Natural killer cell (primary cell): ENCODE data around the gene TMPRSS11B. TPM values are rescaled to one million over a fixed set of nuclear protein-coding genes. Genes with fewer than 3 reads are reported as not detected.

Experiments
- ATAC-seq, 3 donors: fragments of 150-1000 bp in 2 of 3; fragments of 200-7000 bp in 1 of 3; cut with Tn5 transposase; 1 replicate in 1 of 3; 2 replicates in 2 of 3; pipeline ENCODE4 v1.10.0; 2021; ENCODE audit warnings: mild to moderate bottlenecking in 2 of 3, moderate library complexity in 2 of 3
- DNase-seq, 2 donors: peaks; one replicate each; pipeline versions ENCODE4 v3.0.0 to v3.0.0-alpha.2; 2013 to 2021; ENCODE audit warnings: mixed read lengths in 1 of 2
- H3K27ac ChIP-seq: one replicate; pipeline ENCODE4 v1.5.1; 2013; ENCODE audit warnings: mild to moderate bottlenecking, low read length
- H3K27me3 ChIP-seq: one replicate; pipeline ENCODE4 v1.6.1; 2013; ENCODE audit warnings: low read length; ENCODE audit not compliant: control insufficient read depth, insufficient read depth
- H3K36me3 ChIP-seq: one replicate; pipeline ENCODE4 v1.6.1; 2013; ENCODE audit warnings: low read length; ENCODE audit not compliant: control insufficient read depth, insufficient read depth
- H3K4me1 ChIP-seq: one replicate; pipeline ENCODE4 v1.6.1; 2013; ENCODE audit warnings: low read length; ENCODE audit not compliant: control insufficient read depth, insufficient read depth
- H3K4me3 ChIP-seq: one replicate; pipeline ENCODE4 v1.5.1; 2013; ENCODE audit warnings: low read length
- H3K9me3 ChIP-seq: one replicate; pipeline ENCODE4 v1.6.1; 2013; ENCODE audit warnings: low read length; ENCODE audit not compliant: control insufficient read depth, insufficient read depth
- H3K27ac Mint-ChIP-seq, 2 donors: one replicate each; pipeline ENCODE4 v1.8.0; 2022; ENCODE audit warnings: mild to moderate bottlenecking in 2 of 2, mixed read lengths in 2 of 2, moderate library complexity in 1 of 2
- H3K27me3 Mint-ChIP-seq, 2 donors: one replicate each; pipeline ENCODE4 v1.8.0; 2022; ENCODE audit warnings: low read depth in 2 of 2, mixed read lengths in 2 of 2
- H3K36me3 Mint-ChIP-seq: one replicate; pipeline ENCODE4 v1.8.0; 2022; ENCODE audit warnings: mixed read lengths
- H3K4me1 Mint-ChIP-seq, 2 donors: one replicate each; pipeline ENCODE4 v1.8.0; 2022; ENCODE audit warnings: mixed read lengths in 2 of 2
- H3K4me3 Mint-ChIP-seq: one replicate; pipeline ENCODE4 v1.8.0; 2022; ENCODE audit warnings: mild to moderate bottlenecking, moderate library complexity, mixed read lengths
- H3K9me3 Mint-ChIP-seq, 2 donors: one replicate each; pipeline ENCODE4 v1.8.0; 2022; ENCODE audit warnings: mixed read lengths in 2 of 2
- CTCF ChIP-seq: fragments of 200-600 bp; IDR thresholded peaks from one replicate; pipeline ENCODE4 v1.8.0; 2022; ENCODE audit warnings: antibody characterized with exemption
- WGBS: methylation state at CpG from one replicate; pipeline ENCODE4 v1.1.7; 2013; ENCODE audit warnings: missing lambda C conversion rate; ENCODE audit not compliant: insufficient coverage; 5-methylcytosine and 5-hydroxymethylcytosine counted together
- intact Hi-C: fragments of 100-400 bp; cut with micrococcal nuclease; formaldehyde crosslinking; loops from one replicate; pipeline ENCODE4 v1.14.2; 2022
- total RNA-seq, 4 donors: library from RNA; stranded (reverse); fragments of 120-200 nt in 1 of 4; gene quantifications; one replicate each; pipeline versions ENCODE4 v1.2.3 to v1.2.4, GENCODE V29; 2013 to 2022

The TMPRSS11B gene
- total RNA-seq, 3 donors from 2014 or later (not counting 1 experiment from before 2014, with no cell fraction given): not detected

- no peaks in the 10 kb centered on the region for H3K9me3 ChIP-seq
- H3K36me3 ChIP-seq: no peaks in the 10 kb centered on the region
- no peaks in the 10 kb centered on the region for H3K27me3 ChIP-seq
- H3K4me1 Mint-ChIP-seq: no peaks in the 10 kb centered on the region
- WGBS: 86% methylated on average over 1 of the region's 1 CpG
- peaks cover 0 to 6% of the 10 kb centered on the region in 2 donors for H3K27me3 Mint-ChIP-seq
- no peak overlapping the region for H3K4me3 ChIP-seq
- no peak overlapping the region for H3K4me3 Mint-ChIP-seq
- intact Hi-C loops: no loop called here
- H3K4me1 ChIP-seq: no peaks in the 10 kb centered on the region
- no peaks in the 10 kb centered on the region for H3K9me3 Mint-ChIP-seq
- DNase-seq (no peak), ATAC-seq (no peak)
- H3K27ac ChIP-seq: no peak overlapping the region
- no peak overlapping the region for H3K27ac Mint-ChIP-seq
- TF ChIP-seq CTCF: no peak
- no peaks in the 10 kb centered on the region for H3K36me3 Mint-ChIP-seq
These were observed 13.7 kb upstream of the TMPRSS11B start for GRCh38 chr4:68259191-68259590.

- no peak overlapping the region for H3K4me3 ChIP-seq
- H3K36me3 ChIP-seq: no peaks in the 10 kb centered on the region
- Mint-ChIP-seq H3K36me3 (no peaks in the 10 kb centered on the region), H3K27ac (no peak overlapping the region), H3K4me1 (no peaks in the 10 kb centered on the region), H3K9me3 (no peaks in the 10 kb centered on the region), H3K4me3 (no peak overlapping the region), H3K27me3 (peaks cover 9 to 14% of the 10 kb centered on the region in 2 donors)
- H3K9me3 ChIP-seq: no peaks in the 10 kb centered on the region
- no peak for TF ChIP-seq CTCF
- DNase-seq: no peak
- intact Hi-C loops: no loop called here
- no peak overlapping the region for H3K27ac ChIP-seq
- WGBS: 94% methylated on average over 4 of the region's 5 CpGs
- no peak for ATAC-seq
- H3K4me1 ChIP-seq: no peaks in the 10 kb centered on the region
- H3K27me3 ChIP-seq: no peaks in the 10 kb centered on the region
These were observed 12.2 kb upstream of the TMPRSS11B start for GRCh38 chr4:68257719-68258118.

- H3K4me3 ChIP-seq: no peak overlapping the region
- TF ChIP-seq CTCF: no peak
- Mint-ChIP-seq H3K4me3 (no peak overlapping the region), H3K36me3 (no peaks in the 10 kb centered on the region), H3K4me1 (no peaks in the 10 kb centered on the region), H3K27me3 (peaks cover 12 to 14% of the 10 kb centered on the region in 2 donors), H3K27ac (no peak overlapping the region), H3K9me3 (no peaks in the 10 kb centered on the region)
- intact Hi-C loops: no loop called here
- 63% methylated on average over 3 of the region's 3 CpGs for whole genome bisulfite sequencing
- H3K36me3 ChIP-seq: no peaks in the 10 kb centered on the region
- no peak overlapping the region for H3K27ac ChIP-seq
- H3K9me3 ChIP-seq: no peaks in the 10 kb centered on the region
- no peak for ATAC-seq
- no peaks in the 10 kb centered on the region for H3K4me1 ChIP-seq
- no peak for DNase-seq
- no peaks in the 10 kb centered on the region for H3K27me3 ChIP-seq
These were observed 10.8 kb upstream of the TMPRSS11B start for GRCh38 chr4:68256284-68256683.

GRCh38 chr4:68250151-68250930 is 4.8 kb upstream of the TMPRSS11B start:
- no peak overlapping the region for H3K27ac ChIP-seq
- peaks cover 11 to 22% of the 10 kb centered on the region in 2 donors for H3K27me3 Mint-ChIP-seq
- H3K4me1 ChIP-seq: no peaks in the 10 kb centered on the region
- no peak for ATAC-seq
- no peaks in the 10 kb centered on the region for H3K9me3 ChIP-seq
- intact Hi-C loops: no loop called here
- H3K36me3 ChIP-seq: no peaks in the 10 kb centered on the region
- no peak overlapping the region for H3K27ac Mint-ChIP-seq
- WGBS: 64% methylated on average over 4 of the region's 4 CpGs
- no peak for TF ChIP-seq CTCF
- H3K4me3 ChIP-seq: no peak overlapping the region
- DNase-seq: no peak
- no peaks in the 10 kb centered on the region for H3K4me1 Mint-ChIP-seq
- H3K4me3 Mint-ChIP-seq: no peak overlapping the region
- H3K9me3 Mint-ChIP-seq: no peaks in the 10 kb centered on the region
- no peaks in the 10 kb centered on the region for H3K36me3 Mint-ChIP-seq
- H3K27me3 ChIP-seq: no peaks in the 10 kb centered on the region
